ENCODE data around the gene TACC2. TPM values are rescaled to one million over a fixed set of nuclear protein-coding genes. Genes with fewer than 3 reads are reported as not detected.

TACC2 gene
- total RNA-seq, 4 donors from 2014 or later = 95.9 to 122 (median 114) TPM

- H3K27me3 ChIP-seq = no peaks in the 10 kb centered on the region
- no peaks in the 10 kb centered on the region for H3K9me3 ChIP-seq
- H3K4me1 ChIP-seq = no peaks in the 10 kb centered on the region
- no peak overlapping the region for H3K27ac ChIP-seq
- no peak for TF ChIP-seq CTCF (IDR thresholded peaks at IDR 0.05)
- TF ChIP-seq POLR2A (IDR thresholded peaks at IDR 0.05) = no peak
- WGBS, 2 donors = 90 to 100% methylated on average over 2 to 3 of the region's 3 CpGs
- DNase-seq = no peak
- no peak overlapping the region for H3K4me3 ChIP-seq (replicated peaks in 1 of 3)
- intact Hi-C loops (cut with DNase I) = loop anchor here (10.0 kb wide), 1 partner anchor 412 kb away; no protein-coding TSS in a partner anchor
- no peaks in the 10 kb centered on the region for H3K36me3 ChIP-seq
Measured at GRCh38 chr10:122292376-122292775, 303.4 kb downstream of the TACC2 start.

GRCh38 chr10:122293156-122293960 lies 304.4 kb downstream of the TACC2 start:
- TF ChIP-seq CTCF (IDR thresholded peaks at IDR 0.05) = no peak
- TF ChIP-seq POLR2A (IDR thresholded peaks at IDR 0.05) = no peak
- Histone ChIP-seq H3K27me3 (no peaks in the 10 kb centered on the region), H3K4me3 (replicated peaks in 1 of 3) (no peak overlapping the region), H3K9me3 (no peaks in the 10 kb centered on the region), H3K27ac (no peak overlapping the region), H3K36me3 (no peaks in the 10 kb centered on the region), H3K4me1 (no peaks in the 10 kb centered on the region)
- intact Hi-C loops (cut with DNase I) = loop anchor here (10.0 kb wide), 1 partner anchor 411 kb away; no protein-coding TSS in a partner anchor
- 78 to 81% methylated on average over 10 of the region's 10 CpGs for WGBS, 2 donors
- DNase-seq = no peak

GRCh38 chr10:122293961-122294380 lies 305.0 kb downstream of the TACC2 start:
- Histone ChIP-seq H3K27me3 (no peaks in the 10 kb centered on the region), H3K4me3 (replicated peaks in 1 of 3) (no peak overlapping the region), H3K4me1 (peaks cover 0 to 2% of the 10 kb centered on the region in 2 donors), H3K27ac (no peak overlapping the region), H3K9me3 (no peaks in the 10 kb centered on the region), H3K36me3 (no peaks in the 10 kb centered on the region)
- intact Hi-C loops (cut with DNase I) = loop anchor here (10.0 kb wide), 1 partner anchor 411 kb away; no protein-coding TSS in a partner anchor
- no peak for DNase-seq
- TF ChIP-seq POLR2A (IDR thresholded peaks at IDR 0.05) (no peak), CTCF (IDR thresholded peaks at IDR 0.05) (no peak)
- 81 to 86% methylated on average over 4 of the region's 4 CpGs for WGBS, 2 donors

GRCh38 chr10:122294511-122295450 lies 305.8 kb downstream of the TACC2 start:
- H3K27ac ChIP-seq = no peak overlapping the region
- no peaks in the 10 kb centered on the region for H3K36me3 ChIP-seq
- peaks cover 0 to 3% of the 10 kb centered on the region in 2 donors for H3K4me1 ChIP-seq
- H3K9me3 ChIP-seq = no peaks in the 10 kb centered on the region
- H3K4me3 ChIP-seq (replicated peaks in 1 of 3) = no peak overlapping the region
- H3K27me3 ChIP-seq = no peaks in the 10 kb centered on the region
- WGBS, 2 donors = 93% methylated on average over 7 to 11 of the region's 12 CpGs
- TF ChIP-seq POLR2A (IDR thresholded peaks at IDR 0.05) = no peak
- TF ChIP-seq CTCF (IDR thresholded peaks at IDR 0.05) = no peak
- no peak for DNase-seq
- intact Hi-C loops (cut with DNase I) = loop anchor here (5.0 to 10.0 kb wide), 3 partner anchors 48 to 410 kb away; no protein-coding TSS in a partner anchor

Data from thyroid gland (tissue), 4 donors.